Loucy (cell line): ENCODE results near the gene NR1I3.

ENCODE experiments used
- H2AFZ ChIP-seq: fragments of 200-600 bp; sonication (generic); 2 replicates; pipeline ENCODE4 v1.6.0; 2016; ENCODE audit warnings: antibody characterized with exemption, mild to moderate bottlenecking, low read length, moderate library complexity
- H3F3A ChIP-seq: fragments of 200-600 bp; 2 replicates; pipeline ENCODE4 v1.6.0; 2016; ENCODE audit warnings: antibody characterized with exemption, low read depth, mild to moderate bottlenecking
- H3K27me3 ChIP-seq: fragments of 200-600 bp; sonication (generic); 2 replicates; pipeline ENCODE4 v1.6.1; 2014; ENCODE audit warnings: low read length, mild to moderate bottlenecking; ENCODE audit not compliant: insufficient read depth, poor library complexity, severe bottlenecking
- H3K36me3 ChIP-seq: fragments of 200-600 bp; sonication (generic); 2 replicates; pipeline ENCODE4 v1.6.1; 2016; ENCODE audit warnings: low read length; ENCODE audit not compliant: insufficient read depth
- H3K4me1 ChIP-seq: fragments of 200-600 bp; sonication (generic); 2 replicates; pipeline ENCODE4 v1.5.1; 2014; ENCODE audit warnings: low read length, mild to moderate bottlenecking; ENCODE audit not compliant: insufficient read depth, poor library complexity, severe bottlenecking
- H3K4me2 ChIP-seq: fragments of 200-600 bp; sonication (generic); 2 replicates; pipeline ENCODE4 v1.6.0; 2014; ENCODE audit warnings: antibody characterized with exemption, low read length, low read depth, mild to moderate bottlenecking; ENCODE audit not compliant: poor library complexity, severe bottlenecking
- H3K4me3 ChIP-seq: fragments of 200-600 bp; sonication (generic); 2 replicates; pipeline ENCODE4 v1.5.1; 2014; ENCODE audit warnings: low read length, mild to moderate bottlenecking, mixed read lengths; ENCODE audit not compliant: poor library complexity, severe bottlenecking
- H3K79me2 ChIP-seq: fragments of 200-600 bp; sonication (generic); 2 replicates; pipeline ENCODE4 v1.6.1; 2014; ENCODE audit warnings: low read length; ENCODE audit not compliant: insufficient read depth
- H3K9ac ChIP-seq: fragments of 200-600 bp; sonication (generic); 2 replicates; pipeline ENCODE4 v1.6.0; 2014; ENCODE audit warnings: mild to moderate bottlenecking, low read depth, low read length, moderate library complexity; ENCODE audit not compliant: poor library complexity, severe bottlenecking
- H3K9me2 ChIP-seq: fragments of 200-600 bp; sonication (generic); replicated peaks from 2 replicates; pipeline ENCODE4 v1.6.1; 2016; ENCODE audit warnings: low read depth, low read length, mixed read lengths
- H3K9me3 ChIP-seq: fragments of 200-600 bp; sonication (generic); 2 replicates; pipeline ENCODE4 v1.6.1; 2014; ENCODE audit warnings: mild to moderate bottlenecking, antibody characterized with exemption, low read length, low read depth; ENCODE audit not compliant: insufficient read depth
- H4K20me1 ChIP-seq: fragments of 200-600 bp; sonication (generic); 2 replicates; pipeline ENCODE4 v1.6.0; 2014; ENCODE audit warnings: antibody characterized with exemption, low read length, mild to moderate bottlenecking; ENCODE audit not compliant: insufficient read depth, poor library complexity, severe bottlenecking
- EZH2phosphoT487 ChIP-seq: fragments of 200-600 bp; IDR thresholded peaks from 2 replicates; pipeline ENCODE4 v1.6.1; 2018; ENCODE audit warnings: antibody characterized with exemption, mild to moderate bottlenecking, moderate library complexity, borderline replicate concordance
- TF ChIP-seq, protein P1 (sequence below): fragments of 200-600 bp; sonication (generic); conservative IDR thresholded peaks from 2 replicates; pipeline ENCODE4 v1.5.1; 2014; ENCODE audit warnings: mild to moderate bottlenecking, antibody characterized with exemption, low read length

Gene NR1I3

DNA sequence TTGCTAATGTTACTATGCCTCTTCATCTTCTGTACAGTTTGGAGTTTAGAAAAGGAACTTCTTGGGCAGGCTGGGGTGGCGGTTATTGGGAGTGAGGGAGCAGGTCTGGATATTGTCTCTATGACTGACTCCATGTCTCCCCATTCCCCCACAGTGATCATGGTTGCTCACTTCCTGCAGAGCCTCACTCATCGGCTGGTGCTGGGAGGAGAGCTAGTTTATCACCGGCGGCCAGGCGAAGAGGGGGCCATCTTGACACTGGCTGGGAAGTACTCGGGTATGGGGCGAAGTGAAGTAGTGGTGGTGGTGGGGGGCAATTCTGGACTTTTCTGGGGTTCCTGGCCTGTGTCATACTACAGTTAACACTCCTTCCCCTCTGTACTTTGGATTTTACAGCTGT, 10.0 kb downstream of the NR1I3 start:
- Histone ChIP-seq H3K36me3 (no peaks in the 10 kb centered on the region; the same call in 1 of the 2 replicates), H3K4me2 (peak overlapping the region; percentile 77), H3K27me3 (no peaks in the 10 kb centered on the region), H3K79me2 (0 out of 2 replicates have a peak, but pooled peaks cover 4% of the 10 kb centered on the region), H3K4me1 (peaks cover 21% of the 10 kb centered on the region), H4K20me1 (no peaks in the 10 kb centered on the region), H3K9ac (peak overlapping the region; percentile 77), H2AFZ (peak overlapping the region; percentile 72), H3K4me3 (peak overlapping the region; percentile 82), H3K9me2 (no peaks in the 10 kb centered on the region), H3F3A (no peaks in the 10 kb centered on the region), H3K9me3 (no peaks in the 10 kb centered on the region)
- no peak for TF ChIP-seq EZH2phosphoT487
- TF ChIP-seq, protein P1, sequence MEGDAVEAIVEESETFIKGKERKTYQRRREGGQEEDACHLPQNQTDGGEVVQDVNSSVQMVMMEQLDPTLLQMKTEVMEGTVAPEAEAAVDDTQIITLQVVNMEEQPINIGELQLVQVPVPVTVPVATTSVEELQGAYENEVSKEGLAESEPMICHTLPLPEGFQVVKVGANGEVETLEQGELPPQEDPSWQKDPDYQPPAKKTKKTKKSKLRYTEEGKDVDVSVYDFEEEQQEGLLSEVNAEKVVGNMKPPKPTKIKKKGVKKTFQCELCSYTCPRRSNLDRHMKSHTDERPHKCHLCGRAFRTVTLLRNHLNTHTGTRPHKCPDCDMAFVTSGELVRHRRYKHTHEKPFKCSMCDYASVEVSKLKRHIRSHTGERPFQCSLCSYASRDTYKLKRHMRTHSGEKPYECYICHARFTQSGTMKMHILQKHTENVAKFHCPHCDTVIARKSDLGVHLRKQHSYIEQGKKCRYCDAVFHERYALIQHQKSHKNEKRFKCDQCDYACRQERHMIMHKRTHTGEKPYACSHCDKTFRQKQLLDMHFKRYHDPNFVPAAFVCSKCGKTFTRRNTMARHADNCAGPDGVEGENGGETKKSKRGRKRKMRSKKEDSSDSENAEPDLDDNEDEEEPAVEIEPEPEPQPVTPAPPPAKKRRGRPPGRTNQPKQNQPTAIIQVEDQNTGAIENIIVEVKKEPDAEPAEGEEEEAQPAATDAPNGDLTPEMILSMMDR: no peak

DNA sequence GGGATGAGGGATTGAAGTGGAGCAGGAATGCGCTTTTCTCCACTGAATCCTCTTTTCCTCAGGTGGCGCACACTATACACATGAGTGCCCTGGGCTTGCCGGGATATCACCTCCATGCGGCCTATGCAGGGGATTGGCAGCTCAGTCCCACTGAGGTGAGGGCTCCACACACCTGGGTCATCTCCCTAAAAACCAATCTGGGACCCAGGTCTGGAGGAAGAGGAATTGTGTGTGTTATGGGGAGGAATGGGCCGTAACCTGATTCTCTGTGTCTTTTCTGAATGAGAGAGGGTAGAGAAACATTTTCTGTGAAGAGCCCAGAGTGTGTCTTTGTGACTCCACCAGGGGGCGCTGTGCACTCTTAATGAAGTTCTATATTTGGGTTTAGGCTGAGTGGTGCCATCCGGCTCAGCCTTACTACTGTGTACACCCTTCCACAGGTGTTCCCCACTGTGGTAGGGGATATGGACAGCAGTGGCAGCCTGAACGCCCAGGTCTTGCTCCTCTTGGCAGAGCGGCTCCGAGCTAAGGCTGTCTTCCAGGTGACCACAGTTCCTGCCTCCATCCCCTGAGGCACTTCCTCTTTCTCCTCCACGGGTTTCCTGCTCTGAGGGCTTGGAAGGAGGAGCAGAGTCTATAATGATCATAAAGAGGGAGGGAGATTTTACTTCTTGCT, 10.7 kb downstream of the NR1I3 start:
- Histone ChIP-seq H3K9me2 (no peaks in the 10 kb centered on the region), H4K20me1 (no peaks in the 10 kb centered on the region), H3K4me1 (peaks cover 21% of the 10 kb centered on the region), H3K79me2 (0 out of 2 replicates have a peak, but pooled peaks cover 4% of the 10 kb centered on the region), H2AFZ (peak overlapping the region; percentile 72), H3K9ac (peak overlapping the region; percentile 77), H3K36me3 (no peaks in the 10 kb centered on the region; the same call in 1 of the 2 replicates), H3K27me3 (no peaks in the 10 kb centered on the region), H3K4me3 (peak overlapping the region; percentile 82), H3F3A (no peaks in the 10 kb centered on the region), H3K4me2 (peak overlapping the region; percentile 77), H3K9me3 (no peaks in the 10 kb centered on the region)
- no peak for TF ChIP-seq EZH2phosphoT487
- TF ChIP-seq, protein P1: peak; percentile 94

DNA sequence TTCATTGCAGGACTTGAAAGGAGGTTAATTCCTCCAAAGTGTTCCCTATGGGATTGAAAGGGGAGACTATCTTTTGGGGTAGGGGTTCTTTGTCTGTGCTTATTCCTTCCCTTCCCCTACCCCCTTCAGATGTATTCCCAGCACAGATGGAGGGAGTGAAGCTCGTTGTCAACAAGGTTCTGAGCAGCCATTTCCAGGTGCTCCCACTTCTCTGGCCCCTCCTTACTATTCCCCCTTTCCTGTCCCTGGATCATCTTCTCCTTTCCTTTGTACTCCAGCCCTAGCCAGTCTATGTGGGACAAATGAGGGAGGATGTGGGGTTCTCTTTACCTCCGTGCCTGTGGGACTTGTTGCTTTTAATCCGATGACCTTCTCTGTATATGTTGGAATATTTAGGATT, 11.2 kb downstream of the NR1I3 start:
- H3K4me2 ChIP-seq: peak overlapping the region; percentile 77
- no peaks in the 10 kb centered on the region for H3K9me2 ChIP-seq
- peak overlapping the region; percentile 77 for H3K9ac ChIP-seq
- H3K36me3 ChIP-seq: no peaks in the 10 kb centered on the region; the same call in 1 of the 2 replicates
- H4K20me1 ChIP-seq: no peaks in the 10 kb centered on the region
- H3K4me1 ChIP-seq: peaks cover 21% of the 10 kb centered on the region
- no peak overlapping the region for H2AFZ ChIP-seq
- H3K79me2 ChIP-seq: 0 out of 2 replicates have a peak, but pooled peaks cover 4% of the 10 kb centered on the region
- no peaks in the 10 kb centered on the region for H3K9me3 ChIP-seq
- H3F3A ChIP-seq: no peaks in the 10 kb centered on the region
- H3K4me3 ChIP-seq: peak overlapping the region; percentile 82
- no peaks in the 10 kb centered on the region for H3K27me3 ChIP-seq
- TF ChIP-seq, protein P1: no peak
- TF ChIP-seq EZH2phosphoT487: no peak
